PFSK-1 (cell line): ENCODE results near the gene MARCHF2.

Source experiments
- POLR2AphosphoS5 ChIP-seq: IDR thresholded peaks from 2 replicates; pipeline ENCODE4 v1.6.1; 2012; ENCODE audit warnings: low read depth, mild to moderate bottlenecking, control low read depth, low read length, moderate library complexity
- REST ChIP-seq, 2 experiments: IDR thresholded peaks; 2 replicates each; pipeline versions ENCODE4 v1.6.1 to v1.8.0; 2011 to 2012; ENCODE audit warnings: low read depth in 2 of 2, low read length in 2 of 2, control low read depth in 1 of 2, inconsistent platforms in 1 of 2, mild to moderate bottlenecking in 1 of 2, moderate library complexity in 1 of 2; ENCODE audit not compliant: insufficient read depth in 1 of 2

DNA sequence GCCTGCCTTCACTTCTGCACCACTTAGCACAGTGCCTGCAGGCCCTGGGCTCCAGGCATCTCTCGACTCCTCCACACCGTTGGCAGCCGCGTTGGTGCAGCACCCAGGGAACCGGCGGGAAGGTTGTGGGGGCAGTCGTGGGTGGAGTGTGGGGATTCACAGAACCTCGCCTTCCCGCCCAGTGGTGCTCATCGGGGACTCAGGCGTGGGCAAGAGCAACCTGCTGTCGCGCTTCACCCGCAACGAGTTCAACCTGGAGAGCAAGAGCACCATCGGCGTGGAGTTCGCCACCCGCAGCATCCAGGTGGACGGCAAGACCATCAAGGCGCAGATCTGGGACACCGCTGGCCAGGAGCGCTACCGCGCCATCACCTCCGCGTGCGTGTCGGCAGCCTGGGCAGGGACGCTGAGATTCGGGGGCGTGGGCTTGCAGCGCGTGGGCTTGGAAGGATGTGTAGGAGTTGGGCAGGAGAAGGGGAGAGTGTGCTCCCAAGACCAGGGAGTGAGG, 13.4 kb upstream of the MARCHF2 start:
- TF ChIP-seq POLR2AphosphoS5 (no peak), REST (IDR thresholded peaks at IDR 0.05; ENCODE audit: insufficient read depth in 1 of 2, low read depth in 2 of 2, low read length in 2 of 2) (no peak)
